HepG2 (cell line): Measurements from ENCODE around the gene PKP3. TPM values are rescaled to one million over a fixed set of nuclear protein-coding genes. Genes with fewer than 3 reads are reported as not detected.

Experiments used
- CEBPZ ChIP-seq: IDR thresholded peaks from 2 replicates; pipeline ENCODE4 v1.6.1; 2012; ENCODE audit warnings: low read length, improper control_type of control experiment
- ELF3 ChIP-seq: IDR thresholded peaks from 2 replicates; pipeline ENCODE4 v1.6.1; 2016; ENCODE audit warnings: missing genetic modification reagents, missing compliant biosample characterization
- FOXO4 ChIP-seq: sonication (generic); formaldehyde crosslinking; conservative IDR thresholded peaks from 2 replicates; pipeline ENCODE4 v1.8.1; 2023; ENCODE audit warnings: missing genetic modification reagents
- HDAC1 ChIP-seq: sonication (generic); formaldehyde crosslinking; IDR thresholded peaks from 2 replicates; pipeline ENCODE4 v1.5.1; 2020; ENCODE audit warnings: mild to moderate bottlenecking, missing genetic modification reagents
- MED8 ChIP-seq: sonication (generic); formaldehyde crosslinking; IDR thresholded peaks from 2 replicates; pipeline ENCODE4 v1.8.1; 2023; ENCODE audit warnings: mild to moderate bottlenecking, missing genetic modification reagents; ENCODE audit not compliant: insufficient replicate concordance
- SPEN ChIP-seq: sonication (generic); formaldehyde crosslinking; IDR thresholded peaks from 2 replicates; pipeline ENCODE4 v1.5.1; 2020; ENCODE audit warnings: low read depth, mild to moderate bottlenecking, missing genetic modification reagents
- ZGPAT ChIP-seq: IDR thresholded peaks from 2 replicates; pipeline ENCODE4 v1.6.1; 2016; ENCODE audit warnings: mild to moderate bottlenecking
- ZNF768 ChIP-seq: sonication (generic); formaldehyde crosslinking; IDR thresholded peaks from 2 replicates; pipeline ENCODE4 v1.4.0; 2020; ENCODE audit warnings: missing genetic modification reagents
- ZNF773 ChIP-seq: sonication (generic); formaldehyde crosslinking; IDR thresholded peaks from 2 replicates; pipeline ENCODE4 v1.4.0; 2020; ENCODE audit warnings: missing genetic modification reagents, borderline replicate concordance
- polyA plus RNA-seq, 8 experiments: library from polyadenylated mRNA; depleted of rRNA in 3 of 8; stranded (reverse) in 7 of 8; unstranded in 1 of 8; fragments of >200 nt; fragmentation: Illumina TruSeq in 4 of 8; extraction: Trizol in 4 of 8; gene quantifications; 2 replicates each; pipeline versions ENCODE4 v1.2.1 to v1.2.3, GENCODE V29; 2011 to 2016; ENCODE audit warnings: low read depth in 4 of 8, missing spikeins in 1 of 8, mixed read lengths in 1 of 8; ENCODE audit not compliant: insufficient read depth in 1 of 8
- total RNA-seq, 5 experiments: library from RNA; depleted of rRNA; stranded (reverse); fragments of >200 nt; fragmentation: Illumina TruSeq; extraction: Trizol; gene quantifications; 2 replicates each; pipeline ENCODE4 v1.2.3, GENCODE V29; 2016; ENCODE audit warnings: low read depth in 1 of 5
- TF ChIP-seq, protein P1 (sequence below): IDR thresholded peaks from 2 replicates; pipeline ENCODE4 v1.6.1; 2016; ENCODE audit warnings: low read depth, missing genetic modification reagents, missing compliant biosample characterization
- TF ChIP-seq, protein P2 (sequence below): sonication (generic); formaldehyde crosslinking; IDR thresholded peaks from 2 replicates; pipeline ENCODE4 v1.4.0; 2020; ENCODE audit warnings: mild to moderate bottlenecking, missing genetic modification reagents
- TF ChIP-seq, protein P3 (sequence below): sonication (generic); formaldehyde crosslinking; IDR thresholded peaks from 2 replicates; pipeline ENCODE4 v1.4.0; 2020; ENCODE audit warnings: missing genetic modification reagents

The PKP3 gene
- total and polyA plus RNA-seq, 2 of the 13 experiments (the other 11 are each of a cell fraction or from before 2014, with no cell fraction given) = 18.0 to 28.7 TPM

DNA sequence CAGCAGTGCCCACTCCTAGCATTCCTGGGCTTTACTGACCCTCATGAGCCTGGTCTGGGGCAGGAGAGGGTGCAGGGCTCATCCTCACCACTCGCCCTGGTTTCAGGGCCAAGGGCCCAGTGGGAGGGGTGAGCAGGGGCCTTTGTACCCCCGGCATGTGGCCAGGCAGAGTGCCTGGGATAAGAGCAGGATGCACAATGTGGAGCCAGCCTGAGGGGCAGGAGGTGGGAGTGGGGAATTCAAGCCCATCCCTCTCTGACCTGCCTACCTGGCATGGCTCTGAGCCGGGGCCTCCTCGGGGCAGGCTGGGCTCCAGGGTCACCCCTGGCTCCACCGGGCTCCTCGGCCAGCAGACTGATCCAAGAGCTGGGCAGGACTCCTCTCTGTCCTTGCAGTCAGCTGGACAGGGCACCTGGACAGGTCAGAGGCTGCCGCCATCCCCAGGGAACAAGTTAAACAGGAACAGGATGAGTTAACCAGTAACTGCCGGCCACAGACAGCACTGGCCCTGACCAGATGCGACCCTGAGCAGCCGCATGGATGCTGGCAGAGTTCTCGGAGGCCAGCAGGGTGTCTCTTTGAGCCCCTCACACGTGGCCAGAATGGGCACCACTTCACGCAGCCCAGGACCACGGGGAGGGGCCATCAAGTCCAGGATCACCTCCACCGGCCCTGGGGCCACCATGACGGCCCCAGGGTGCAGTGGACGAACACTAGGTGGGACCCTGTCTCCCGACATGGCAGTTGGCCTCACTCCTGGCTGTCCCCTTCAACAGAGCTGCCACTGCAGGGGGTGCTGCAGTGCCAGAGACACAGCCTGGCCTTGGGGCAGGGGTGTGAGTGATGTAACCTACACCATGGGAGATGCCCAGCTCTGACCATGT lies 15.8 kb downstream of the PKP3 start (continued):
- TF ChIP-seq, protein P1, sequence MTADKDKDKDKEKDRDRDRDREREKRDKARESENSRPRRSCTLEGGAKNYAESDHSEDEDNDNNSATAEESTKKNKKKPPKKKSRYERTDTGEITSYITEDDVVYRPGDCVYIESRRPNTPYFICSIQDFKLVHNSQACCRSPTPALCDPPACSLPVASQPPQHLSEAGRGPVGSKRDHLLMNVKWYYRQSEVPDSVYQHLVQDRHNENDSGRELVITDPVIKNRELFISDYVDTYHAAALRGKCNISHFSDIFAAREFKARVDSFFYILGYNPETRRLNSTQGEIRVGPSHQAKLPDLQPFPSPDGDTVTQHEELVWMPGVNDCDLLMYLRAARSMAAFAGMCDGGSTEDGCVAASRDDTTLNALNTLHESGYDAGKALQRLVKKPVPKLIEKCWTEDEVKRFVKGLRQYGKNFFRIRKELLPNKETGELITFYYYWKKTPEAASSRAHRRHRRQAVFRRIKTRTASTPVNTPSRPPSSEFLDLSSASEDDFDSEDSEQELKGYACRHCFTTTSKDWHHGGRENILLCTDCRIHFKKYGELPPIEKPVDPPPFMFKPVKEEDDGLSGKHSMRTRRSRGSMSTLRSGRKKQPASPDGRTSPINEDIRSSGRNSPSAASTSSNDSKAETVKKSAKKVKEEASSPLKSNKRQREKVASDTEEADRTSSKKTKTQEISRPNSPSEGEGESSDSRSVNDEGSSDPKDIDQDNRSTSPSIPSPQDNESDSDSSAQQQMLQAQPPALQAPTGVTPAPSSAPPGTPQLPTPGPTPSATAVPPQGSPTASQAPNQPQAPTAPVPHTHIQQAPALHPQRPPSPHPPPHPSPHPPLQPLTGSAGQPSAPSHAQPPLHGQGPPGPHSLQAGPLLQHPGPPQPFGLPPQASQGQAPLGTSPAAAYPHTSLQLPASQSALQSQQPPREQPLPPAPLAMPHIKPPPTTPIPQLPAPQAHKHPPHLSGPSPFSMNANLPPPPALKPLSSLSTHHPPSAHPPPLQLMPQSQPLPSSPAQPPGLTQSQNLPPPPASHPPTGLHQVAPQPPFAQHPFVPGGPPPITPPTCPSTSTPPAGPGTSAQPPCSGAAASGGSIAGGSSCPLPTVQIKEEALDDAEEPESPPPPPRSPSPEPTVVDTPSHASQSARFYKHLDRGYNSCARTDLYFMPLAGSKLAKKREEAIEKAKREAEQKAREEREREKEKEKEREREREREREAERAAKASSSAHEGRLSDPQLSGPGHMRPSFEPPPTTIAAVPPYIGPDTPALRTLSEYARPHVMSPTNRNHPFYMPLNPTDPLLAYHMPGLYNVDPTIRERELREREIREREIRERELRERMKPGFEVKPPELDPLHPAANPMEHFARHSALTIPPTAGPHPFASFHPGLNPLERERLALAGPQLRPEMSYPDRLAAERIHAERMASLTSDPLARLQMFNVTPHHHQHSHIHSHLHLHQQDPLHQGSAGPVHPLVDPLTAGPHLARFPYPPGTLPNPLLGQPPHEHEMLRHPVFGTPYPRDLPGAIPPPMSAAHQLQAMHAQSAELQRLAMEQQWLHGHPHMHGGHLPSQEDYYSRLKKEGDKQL = no peak
- TF ChIP-seq MED8 (CRISPR knock-in tag) (peak; percentile 14), HDAC1 (peak; percentile 29; the same call in 1 of the 2 replicates), ZNF773 (CRISPR knock-in tag) (no peak; the same call in 1 of the 2 replicates), ELF3 (0 out of 2 replicates have a peak, but pooled peaks have one; percentile 57), FOXO4 (CRISPR knock-in tag) (no peak), SPEN (peak; percentile 64; the same call in 1 of the 2 replicates), ZNF768 (CRISPR knock-in tag) (peak; percentile 52; the same call in 1 of the 2 replicates), CEBPZ (no peak), ZGPAT (CRISPR knock-in tag) (peak; percentile 35; the same call in 1 of the 2 replicates)
- TF ChIP-seq, protein P2, sequence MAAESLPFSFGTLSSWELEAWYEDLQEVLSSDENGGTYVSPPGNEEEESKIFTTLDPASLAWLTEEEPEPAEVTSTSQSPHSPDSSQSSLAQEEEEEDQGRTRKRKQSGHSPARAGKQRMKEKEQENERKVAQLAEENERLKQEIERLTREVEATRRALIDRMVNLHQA (CRISPR knock-in tag) = no peak
- TF ChIP-seq, protein P3, sequence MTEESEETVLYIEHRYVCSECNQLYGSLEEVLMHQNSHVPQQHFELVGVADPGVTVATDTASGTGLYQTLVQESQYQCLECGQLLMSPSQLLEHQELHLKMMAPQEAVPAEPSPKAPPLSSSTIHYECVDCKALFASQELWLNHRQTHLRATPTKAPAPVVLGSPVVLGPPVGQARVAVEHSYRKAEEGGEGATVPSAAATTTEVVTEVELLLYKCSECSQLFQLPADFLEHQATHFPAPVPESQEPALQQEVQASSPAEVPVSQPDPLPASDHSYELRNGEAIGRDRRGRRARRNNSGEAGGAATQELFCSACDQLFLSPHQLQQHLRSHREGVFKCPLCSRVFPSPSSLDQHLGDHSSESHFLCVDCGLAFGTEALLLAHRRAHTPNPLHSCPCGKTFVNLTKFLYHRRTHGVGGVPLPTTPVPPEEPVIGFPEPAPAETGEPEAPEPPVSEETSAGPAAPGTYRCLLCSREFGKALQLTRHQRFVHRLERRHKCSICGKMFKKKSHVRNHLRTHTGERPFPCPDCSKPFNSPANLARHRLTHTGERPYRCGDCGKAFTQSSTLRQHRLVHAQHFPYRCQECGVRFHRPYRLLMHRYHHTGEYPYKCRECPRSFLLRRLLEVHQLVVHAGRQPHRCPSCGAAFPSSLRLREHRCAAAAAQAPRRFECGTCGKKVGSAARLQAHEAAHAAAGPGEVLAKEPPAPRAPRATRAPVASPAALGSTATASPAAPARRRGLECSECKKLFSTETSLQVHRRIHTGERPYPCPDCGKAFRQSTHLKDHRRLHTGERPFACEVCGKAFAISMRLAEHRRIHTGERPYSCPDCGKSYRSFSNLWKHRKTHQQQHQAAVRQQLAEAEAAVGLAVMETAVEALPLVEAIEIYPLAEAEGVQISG (CRISPR knock-in tag) = peak; percentile 55; the same call in 1 of the 2 replicates
